Gastroesophageal sphincter (tissue), 4 donors: Measurements from ENCODE around the gene NDFIP2. TPM values are rescaled to one million over a fixed set of nuclear protein-coding genes. Genes with fewer than 3 reads are reported as not detected.

ENCODE experiments used
- ATAC-seq: fragments of 150-250 bp; one replicate; pipeline ENCODE4 v1.9.1; 2016; ENCODE audit warnings: mild to moderate bottlenecking, moderate library complexity
- H3K27ac ChIP-seq, 4 donors: fragments of 200-600 bp; sonication (generic) in 3 of 4; 1 replicate in 3 of 4; 2 replicates in 1 of 4; pipeline ENCODE4 v1.5.1; 2016 to 2019
- H3K27me3 ChIP-seq: fragments of 200-600 bp; sonication (generic); one replicate; pipeline ENCODE4 v1.5.1; 2019
- H3K36me3 ChIP-seq, 2 donors: fragments of 200-600 bp; sonication (generic); one replicate each; pipeline ENCODE4 v1.5.1; 2019; ENCODE audit warnings: control low read depth in 1 of 2
- H3K4me1 ChIP-seq, 3 donors: fragments of 200-600 bp; sonication (generic); 1 replicate in 2 of 3; 2 replicates in 1 of 3; pipeline ENCODE4 v1.5.1; 2016 to 2019; ENCODE audit warnings: control low read depth in 2 of 3
- H3K4me3 ChIP-seq, 2 donors: fragments of 200-600 bp; sonication (generic); one replicate each; pipeline ENCODE4 v1.5.1; 2019; ENCODE audit warnings: mild to moderate bottlenecking in 1 of 2, moderate library complexity in 1 of 2
- H3K9me3 ChIP-seq, 3 donors: fragments of 200-600 bp; sonication (generic); one replicate each; pipeline ENCODE4 v1.5.1; 2017 to 2019; ENCODE audit warnings: control low read depth in 2 of 3
- EP300 ChIP-seq: sonication (generic); formaldehyde crosslinking; IDR thresholded peaks from one replicate; pipeline ENCODE4 v1.6.1; 2017; ENCODE audit warnings: antibody characterized with exemption, mild to moderate bottlenecking
- POLR2A ChIP-seq, 2 donors: fragments of 450-650 bp; IDR thresholded peaks; one replicate each; pipeline ENCODE4 v1.6.1; 2017; ENCODE audit warnings: antibody characterized with exemption in 2 of 2, mild to moderate bottlenecking in 2 of 2, moderate library complexity in 1 of 2
- POLR2AphosphoS5 ChIP-seq: sonication (generic); formaldehyde crosslinking; IDR thresholded peaks from one replicate; pipeline ENCODE4 v1.6.1; 2017; ENCODE audit warnings: antibody characterized with exemption
- WGBS, 2 donors: methylation state at CpG; one replicate each; pipeline ENCODE4 v1.1.5; 2018; ENCODE audit warnings: low coverage in 1 of 2; 5-methylcytosine and 5-hydroxymethylcytosine counted together
- total RNA-seq, 4 donors: library from RNA; depleted of rRNA; stranded (reverse); fragments of >200 nt; gene quantifications; one replicate each; pipeline ENCODE4 v1.1.0, GENCODE V29; 2016
- TF ChIP-seq, protein P1 (sequence below), 4 experiments: fragments of 200-600 bp in 2 of 4; fragments of 450-650 bp in 2 of 4; sonication (generic) in 1 of 4; IDR thresholded peaks; one replicate each; pipeline ENCODE4 v1.5.1; 2017 to 2019; ENCODE audit warnings: antibody characterized with exemption in 4 of 4, mild to moderate bottlenecking in 2 of 4, moderate library complexity in 2 of 4

Gene NDFIP2
- total RNA-seq, 4 donors from 2014 or later: 6.9 to 21.6 (median 10.7) TPM

DNA sequence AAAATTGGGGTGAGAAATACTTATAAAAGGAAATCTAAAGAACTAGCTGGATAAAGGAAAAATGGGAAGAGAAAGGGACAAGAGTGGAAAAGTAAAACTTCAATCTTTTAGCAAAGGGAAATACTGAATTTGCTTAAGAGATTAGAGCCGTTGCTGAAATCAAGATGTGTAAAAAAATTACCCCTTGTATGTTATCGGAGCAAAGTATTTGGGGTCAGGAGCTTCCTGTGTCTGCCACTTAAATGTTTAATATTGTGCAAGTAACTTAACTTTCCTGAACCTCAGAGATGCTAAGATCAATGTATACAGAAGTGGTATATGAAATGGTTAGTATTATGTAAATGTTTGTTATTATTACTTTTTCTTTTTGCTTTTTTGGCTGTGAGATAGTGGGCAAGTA, 51.6 kb downstream of the NDFIP2 start:
- no peak for ATAC-seq
- peaks cover 0 to 15% (median 0%) of the 10 kb centered on the region in 3 donors for H3K4me1 ChIP-seq
- 80 to 94% methylated on average over 2 of the region's 2 CpGs for WGBS, 2 donors
- H3K4me3 ChIP-seq: no peak overlapping the region
- no peaks in the 10 kb centered on the region for H3K27me3 ChIP-seq
- TF ChIP-seq POLR2AphosphoS5 (no peak), EP300 (no peak), POLR2A (IDR thresholded peaks at IDR 0.05) (no peak)
- TF ChIP-seq, protein P1, sequence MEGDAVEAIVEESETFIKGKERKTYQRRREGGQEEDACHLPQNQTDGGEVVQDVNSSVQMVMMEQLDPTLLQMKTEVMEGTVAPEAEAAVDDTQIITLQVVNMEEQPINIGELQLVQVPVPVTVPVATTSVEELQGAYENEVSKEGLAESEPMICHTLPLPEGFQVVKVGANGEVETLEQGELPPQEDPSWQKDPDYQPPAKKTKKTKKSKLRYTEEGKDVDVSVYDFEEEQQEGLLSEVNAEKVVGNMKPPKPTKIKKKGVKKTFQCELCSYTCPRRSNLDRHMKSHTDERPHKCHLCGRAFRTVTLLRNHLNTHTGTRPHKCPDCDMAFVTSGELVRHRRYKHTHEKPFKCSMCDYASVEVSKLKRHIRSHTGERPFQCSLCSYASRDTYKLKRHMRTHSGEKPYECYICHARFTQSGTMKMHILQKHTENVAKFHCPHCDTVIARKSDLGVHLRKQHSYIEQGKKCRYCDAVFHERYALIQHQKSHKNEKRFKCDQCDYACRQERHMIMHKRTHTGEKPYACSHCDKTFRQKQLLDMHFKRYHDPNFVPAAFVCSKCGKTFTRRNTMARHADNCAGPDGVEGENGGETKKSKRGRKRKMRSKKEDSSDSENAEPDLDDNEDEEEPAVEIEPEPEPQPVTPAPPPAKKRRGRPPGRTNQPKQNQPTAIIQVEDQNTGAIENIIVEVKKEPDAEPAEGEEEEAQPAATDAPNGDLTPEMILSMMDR (IDR thresholded peaks at IDR 0.05): no peak
- no peaks in the 10 kb centered on the region for H3K36me3 ChIP-seq
- H3K9me3 ChIP-seq: no peaks in the 10 kb centered on the region
- H3K27ac ChIP-seq: no peak overlapping the region

DNA sequence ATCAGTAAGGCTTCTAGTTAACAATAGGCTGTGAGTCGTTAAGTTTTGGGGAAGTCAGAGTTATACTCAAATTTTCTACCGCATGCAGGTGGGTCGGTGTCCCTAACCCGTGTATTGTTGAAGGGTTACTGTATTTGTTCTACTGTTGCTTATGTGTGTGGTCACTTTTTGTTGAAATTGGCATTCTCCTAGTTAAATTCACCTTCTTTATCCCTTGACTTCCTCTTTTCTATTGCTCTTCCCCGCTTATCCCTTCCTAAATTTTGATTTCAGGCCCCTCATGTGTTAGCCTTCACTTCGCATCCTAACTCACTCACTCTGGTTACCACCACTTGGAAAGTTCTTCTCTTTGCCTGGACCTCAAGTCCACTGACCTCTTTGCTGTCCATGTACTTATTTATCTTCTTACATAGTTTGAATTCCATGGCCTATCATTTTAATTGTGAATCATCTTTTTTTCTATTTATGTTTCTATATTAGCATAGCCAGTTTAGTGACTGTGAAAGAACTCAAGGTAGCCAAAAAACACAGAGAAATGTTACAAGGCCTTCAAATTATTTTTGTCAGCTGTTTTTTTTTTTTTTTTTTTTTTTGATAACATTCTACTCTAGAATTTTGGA, 52.9 kb downstream of the NDFIP2 start:
- ATAC-seq: no peak
- Histone ChIP-seq H3K36me3 (no peaks in the 10 kb centered on the region), H3K9me3 (no peaks in the 10 kb centered on the region), H3K4me3 (no peak overlapping the region), H3K4me1 (peaks cover 0 to 6% (median 0%) of the 10 kb centered on the region in 3 donors), H3K27me3 (no peaks in the 10 kb centered on the region), H3K27ac (no peak overlapping the region)
- TF ChIP-seq EP300 (no peak), POLR2AphosphoS5 (no peak)
- TF ChIP-seq, protein P1 (IDR thresholded peaks at IDR 0.05): no peak
- WGBS, 2 donors: 90 to 96% methylated on average over 5 to 6 of the region's 6 CpGs

DNA sequence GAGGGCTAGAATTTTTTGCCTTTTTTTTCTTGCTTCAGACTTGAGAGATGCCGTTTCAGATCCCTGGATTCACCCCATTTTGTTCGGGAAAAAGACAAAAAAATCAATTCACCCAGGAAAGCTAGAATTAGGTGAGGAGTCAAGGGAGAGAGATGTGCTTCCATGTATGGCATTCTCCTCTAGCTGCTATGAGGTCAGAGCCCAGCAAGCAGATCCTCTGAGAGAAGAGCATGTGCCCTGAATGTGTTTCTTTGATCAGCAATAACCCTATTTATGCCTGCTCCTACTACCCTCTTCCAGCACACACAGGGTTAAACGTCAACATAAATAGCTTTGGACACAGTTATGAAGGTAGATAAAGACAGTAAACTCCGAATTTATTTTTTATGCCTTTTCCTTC, 53.6 kb downstream of the NDFIP2 start:
- H3K27ac ChIP-seq: no peak overlapping the region
- H3K4me1 ChIP-seq: peaks cover 0 to 5% (median 0%) of the 10 kb centered on the region in 3 donors
- H3K27me3 ChIP-seq: no peaks in the 10 kb centered on the region
- H3K9me3 ChIP-seq: no peaks in the 10 kb centered on the region
- H3K36me3 ChIP-seq: no peaks in the 10 kb centered on the region
- TF ChIP-seq POLR2AphosphoS5: no peak
- no peak for TF ChIP-seq POLR2A (IDR thresholded peaks at IDR 0.05)
- TF ChIP-seq EP300: no peak
- TF ChIP-seq, protein P1 (IDR thresholded peaks at IDR 0.05): no peak
- ATAC-seq: no peak
- H3K4me3 ChIP-seq: no peak overlapping the region
- 72 to 92% methylated on average over 4 of the region's 4 CpGs for WGBS, 2 donors

DNA sequence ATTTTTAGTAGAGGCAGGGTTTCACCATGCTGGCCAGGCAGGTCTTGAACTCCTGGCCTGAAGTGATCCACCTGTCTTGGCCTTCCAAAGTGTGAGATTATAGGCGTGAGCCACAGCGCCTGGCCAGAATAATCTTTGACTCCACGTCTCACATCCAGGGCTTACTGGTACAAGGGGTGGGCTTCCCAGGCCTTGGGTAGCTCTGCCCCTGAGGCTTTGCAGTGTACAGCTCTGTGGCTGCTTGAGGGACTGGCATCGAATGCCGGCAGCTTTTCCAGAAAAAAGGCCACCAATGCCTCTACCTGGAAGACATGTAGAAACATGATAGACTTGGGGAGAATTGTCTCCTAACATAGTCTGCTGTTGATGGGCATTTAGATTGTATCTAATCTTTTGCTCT, 57.8 kb downstream of the NDFIP2 start:
- no peak overlapping the region for H3K4me3 ChIP-seq
- ATAC-seq: no peak
- no CpG with 5 or more reads among the region's 5 CpGs for WGBS, 2 donors
- H3K27ac ChIP-seq: no peak overlapping the region
- H3K4me1 ChIP-seq: peaks cover 0 to 5% (median 0%) of the 10 kb centered on the region in 3 donors
- no peaks in the 10 kb centered on the region for H3K27me3 ChIP-seq
- no peaks in the 10 kb centered on the region for H3K9me3 ChIP-seq
- H3K36me3 ChIP-seq: no peaks in the 10 kb centered on the region
- TF ChIP-seq, protein P1 (IDR thresholded peaks at IDR 0.05): no peak
- no peak for TF ChIP-seq EP300
- TF ChIP-seq POLR2A (IDR thresholded peaks at IDR 0.05): no peak
- no peak for TF ChIP-seq POLR2AphosphoS5

DNA sequence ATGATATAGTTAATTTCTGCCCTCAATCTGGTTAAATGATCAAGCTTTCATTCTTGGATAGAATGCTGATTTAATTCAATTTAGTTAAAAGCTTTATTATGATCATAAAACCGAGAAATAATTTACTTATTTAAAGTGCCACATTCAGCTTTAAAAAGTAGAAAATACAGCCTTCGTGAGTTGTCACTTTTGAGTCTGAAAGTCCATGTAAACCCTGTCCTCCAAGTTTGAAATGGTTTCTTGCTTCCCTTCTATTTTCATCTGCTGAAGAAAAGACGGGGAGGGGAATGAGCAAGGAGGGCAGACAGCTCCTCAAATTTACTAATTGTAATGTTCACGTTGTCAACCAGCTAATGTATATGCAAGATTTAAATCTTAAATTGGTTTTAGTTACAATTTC, 59.5 kb downstream of the NDFIP2 start:
- Histone ChIP-seq H3K36me3 (no peaks in the 10 kb centered on the region), H3K27me3 (no peaks in the 10 kb centered on the region), H3K4me1 (no peaks in the 10 kb centered on the region), H3K4me3 (no peak overlapping the region), H3K27ac (no peak overlapping the region), H3K9me3 (no peaks in the 10 kb centered on the region)
- WGBS, 2 donors: 65 to 66% methylated on average over 4 of the region's 4 CpGs
- ATAC-seq: no peak
- no peak for TF ChIP-seq EP300
- TF ChIP-seq, protein P1 (IDR thresholded peaks at IDR 0.05): no peak
- TF ChIP-seq POLR2AphosphoS5: no peak
- no peak for TF ChIP-seq POLR2A (IDR thresholded peaks at IDR 0.05)
